PC-3 (cell line): ENCODE measurements around the gene SELP. TPM values are rescaled to one million over a fixed set of nuclear protein-coding genes. Genes with fewer than 3 reads are reported as not detected.
A peak's percentile ranks its signal among the peaks of the same experiment; 100 is the strongest.

ENCODE experiments used
- ATAC-seq: fragments of 200-7000 bp; cut with Tn5 transposase; 2 replicates; pipeline ENCODE4 v1.9.1; 2020; ENCODE audit warnings: mild to moderate bottlenecking, moderate library complexity
- BruUV-seq: library from RNA; stranded (reverse); fragments of 400-500 nt; replicated peaks from 2 replicates; lab custom pipeline; 2021; lab: Mats Ljungman, UMichigan
- CTCF ChIA-PET: fragments of 300-600 bp; sonication (Branson Sonifier 250); formaldehyde crosslinking; loops from one replicate; lab custom pipeline; 2022; ENCODE audit warnings: antibody characterized with exemption; lab: Charles Lee
- POLR2A ChIA-PET: fragments of 300-600 bp; sonication (Branson Sonifier 250); formaldehyde crosslinking; loops from one replicate; lab custom pipeline; 2022; ENCODE audit warnings: antibody characterized with exemption; ENCODE audit not compliant: unreplicated experiment; lab: Charles Lee
- DNase-seq: peaks from one replicate; pipeline ENCODE4 v3.0.0-alpha.2; 2015
- H2AFZ ChIP-seq: fragments of 300-600 bp; sonication (generic); 2 replicates; pipeline ENCODE4 v1.6.0; 2016; ENCODE audit warnings: antibody characterized with exemption, low read length
- H3F3A ChIP-seq: fragments of 300-600 bp; sonication (generic); one replicate; pipeline ENCODE4 v1.6.0; 2017; ENCODE audit warnings: antibody characterized with exemption, low read length, control low read depth, mild to moderate bottlenecking; ENCODE audit not compliant: unreplicated experiment
- H3K27ac ChIP-seq: fragments of 300-600 bp; sonication (generic); 2 replicates; pipeline ENCODE4 v1.5.1; 2016; ENCODE audit warnings: mild to moderate bottlenecking, low read length
- H3K27me3 ChIP-seq: fragments of 300-600 bp; sonication (generic); 2 replicates; pipeline ENCODE4 v1.6.1; 2016; ENCODE audit warnings: low read length, mixed read lengths
- H3K36me3 ChIP-seq: fragments of 300-600 bp; sonication (generic); 2 replicates; pipeline ENCODE4 v1.6.1; 2016; ENCODE audit warnings: low read depth, mixed run types, low read length, mixed read lengths
- H3K4me1 ChIP-seq: fragments of 300-600 bp; sonication (generic); 2 replicates; pipeline ENCODE4 v1.5.1; 2016; ENCODE audit warnings: low read length; ENCODE audit not compliant: insufficient read depth
- H3K4me2 ChIP-seq: fragments of 300-600 bp; sonication (generic); 2 replicates; pipeline ENCODE4 v1.6.0; 2016; ENCODE audit warnings: low read length
- H3K4me3 ChIP-seq: fragments of 300-600 bp; sonication (generic); 2 replicates; pipeline ENCODE4 v1.5.1; 2016; ENCODE audit warnings: mild to moderate bottlenecking, low read length, mixed read lengths
- H3K79me2 ChIP-seq: fragments of 300-600 bp; sonication (generic); 2 replicates; pipeline ENCODE4 v1.6.1; 2017; ENCODE audit warnings: low read length, mixed read lengths
- H3K9ac ChIP-seq: fragments of 300-600 bp; sonication (generic); 2 replicates; pipeline ENCODE4 v1.6.0; 2016; ENCODE audit warnings: mild to moderate bottlenecking, low read length
- H3K9me2 ChIP-seq: fragments of 300-600 bp; sonication (generic); replicated peaks from 2 replicates; pipeline ENCODE4 v1.6.1; 2016; ENCODE audit warnings: mixed run types, low read length, mixed read lengths
- H3K9me3 ChIP-seq: fragments of 300-600 bp; sonication (generic); 2 replicates; pipeline ENCODE4 v1.6.1; 2016; ENCODE audit warnings: low read length, mixed read lengths
- H4K20me1 ChIP-seq: fragments of 300-600 bp; sonication (generic); 2 replicates; pipeline ENCODE4 v1.6.1; 2016; ENCODE audit warnings: low read length, mixed read lengths
- CTCF ChIP-seq: fragments of 300-600 bp; sonication (generic); conservative IDR thresholded peaks from 2 replicates; pipeline ENCODE4 v1.5.1; 2017; ENCODE audit warnings: antibody characterized with exemption, low read depth, mild to moderate bottlenecking, low read length
- EZH2 ChIP-seq: fragments of 300-600 bp; sonication (generic); IDR thresholded peaks from one replicate; pipeline ENCODE4 v1.6.1; 2017; ENCODE audit warnings: antibody characterized with exemption, mild to moderate bottlenecking, low read length; ENCODE audit not compliant: unreplicated experiment
- EZH2phosphoT487 ChIP-seq: fragments of 300-600 bp; sonication (generic); IDR thresholded peaks from 2 replicates; pipeline ENCODE4 v1.6.1; 2018; ENCODE audit warnings: mild to moderate bottlenecking, antibody characterized with exemption, low read length, borderline replicate concordance
- intact Hi-C: fragments of 100-400 bp; cut with micrococcal nuclease; formaldehyde crosslinking; loops from 2 replicates; pipeline ENCODE4 v1.9.0; 2023
- total RNA-seq: library from RNA; depleted of rRNA; stranded (reverse); fragments of >200 nt; gene quantifications from 2 replicates; pipeline ENCODE4 v1.2.3, GENCODE V29; 2014

The SELP gene
- total RNA-seq, 1 experiment from 2014 or later = not detected

- Histone ChIP-seq H4K20me1 (no peaks in the 10 kb centered on the region), H3K27ac (peak overlapping the region; percentile 30), H3K79me2 (no peaks in the 10 kb centered on the region), H3K9ac (no peak overlapping the region), H2AFZ (no peak overlapping the region), H3K4me3 (no peak overlapping the region), H3K27me3 (no peaks in the 10 kb centered on the region), H3K4me2 (peak overlapping the region; percentile 48), H3K9me2 (no peaks in the 10 kb centered on the region), H3K36me3 (no peaks in the 10 kb centered on the region), H3F3A (no peaks in the 10 kb centered on the region), H3K9me3 (no peaks in the 10 kb centered on the region; the same call in 1 of the 2 replicates), H3K4me1 (peaks cover 42% of the 10 kb centered on the region)
- DNase-seq (peak; percentile 66), ATAC-seq (peak; percentile 60)
- intact Hi-C loops = no loop called here
- no peak for TF ChIP-seq EZH2phosphoT487
- TF ChIP-seq EZH2 = no peak
- TF ChIP-seq CTCF = no peak
- no TSS peak for BruUV-seq
- CTCF ChIA-PET = no interaction called here
- POLR2A ChIA-PET = interaction anchor here (0.6 to 0.7 kb wide), 2 partner anchors 37 to 97 kb away, joined by 4 to 5 read pairs; no protein-coding TSS in a partner anchor
Observed at GRCh38 chr1:169565335-169566271, 64.3 kb downstream of the SELP start.

- no peak overlapping the region for H3K9ac ChIP-seq
- DNase-seq = no peak
- no peaks in the 10 kb centered on the region; the same call in 1 of the 2 replicates for H3K9me3 ChIP-seq
- H4K20me1 ChIP-seq = no peaks in the 10 kb centered on the region
- H3K4me3 ChIP-seq = no peak overlapping the region
- TF ChIP-seq EZH2 (no peak), EZH2phosphoT487 (no peak), CTCF (no peak)
- POLR2A ChIA-PET = no interaction called here
- CTCF ChIA-PET = no interaction called here
- H3K79me2 ChIP-seq = no peaks in the 10 kb centered on the region
- intact Hi-C loops = no loop called here
- no peaks in the 10 kb centered on the region for H3K36me3 ChIP-seq
- BruUV-seq = no TSS peak
- no peak overlapping the region for H2AFZ ChIP-seq
- peaks cover 24% of the 10 kb centered on the region for H3K4me1 ChIP-seq
- no peaks in the 10 kb centered on the region for H3K9me2 ChIP-seq
- H3K4me2 ChIP-seq = no peak overlapping the region
- H3K27me3 ChIP-seq = 0 out of 2 replicates have a peak, but pooled peaks cover 5% of the 10 kb centered on the region
- ATAC-seq = no peak
- no peaks in the 10 kb centered on the region for H3F3A ChIP-seq
- H3K27ac ChIP-seq = no peak overlapping the region
Observed at GRCh38 chr1:169563650-169564049, 66.3 kb downstream of the SELP start.
